ENCODE data around the gene TRIM54. TPM values are rescaled to one million over a fixed set of nuclear protein-coding genes. Genes with fewer than 3 reads are reported as not detected.

TRIM54 gene
- total and polyA plus RNA-seq, 2 experiments from 2014 or later: not detected

DNA sequence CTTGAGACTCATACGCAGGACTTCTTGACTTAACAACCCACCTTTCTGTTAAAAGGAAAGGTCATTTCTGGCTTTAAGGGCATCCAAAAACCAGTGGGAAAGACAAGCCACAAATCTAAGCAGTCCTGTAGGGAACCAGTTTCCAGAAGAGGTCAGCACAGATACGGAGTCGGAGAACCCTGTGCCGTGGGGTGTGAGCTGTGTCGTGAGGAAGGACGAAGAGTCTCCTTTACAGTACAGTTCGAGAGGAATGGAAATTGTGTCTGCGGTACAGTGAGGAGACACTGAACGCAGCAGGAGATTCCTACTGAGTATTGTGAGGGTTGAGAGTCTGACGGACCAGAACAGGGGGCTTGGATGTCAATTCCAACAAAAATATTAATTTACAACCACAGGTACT is 37.1 kb upstream of the TRIM54 start:
- WGBS (ENCODE audit: low lambda C conversion rate, missing lambda C conversion rate): 90% methylated on average over 10 of the region's 10 CpGs
- peaks cover 3% of the 10 kb centered on the region for H3K27me3 ChIP-seq
- no peaks in the 10 kb centered on the region for H4K20me1 ChIP-seq (ENCODE audit: insufficient read depth, poor library complexity, severe bottlenecking)
- no peak overlapping the region for H2AFZ ChIP-seq
- no peaks in the 10 kb centered on the region for H3K9me3 ChIP-seq (ENCODE audit: low read depth)
- TF ChIP-seq CTCF (IDR thresholded peaks at IDR 0.05; ENCODE audit: poor library complexity): no peak
- no peak for TF ChIP-seq EZH2phosphoT487 (IDR thresholded peaks at IDR 0.05; ENCODE audit: low read depth, severe bottlenecking, unreplicated experiment)
- TF ChIP-seq EZH2 (IDR thresholded peaks at IDR 0.05; ENCODE audit: borderline replicate concordance): no peak
- no peak overlapping the region for H3K27ac ChIP-seq
- H3K4me2 ChIP-seq: no peak overlapping the region
- no peaks in the 10 kb centered on the region for H3K4me1 ChIP-seq (ENCODE audit: insufficient read depth)
- DNase-seq (ENCODE audit: low spot score): no peak
- H3K4me3 ChIP-seq: no peak overlapping the region
- H3K36me3 ChIP-seq (replicated peaks; ENCODE audit: insufficient read depth, low read depth): no peaks in the 10 kb centered on the region
- H3K9me2 ChIP-seq (replicated peaks; ENCODE audit: insufficient read depth): no peaks in the 10 kb centered on the region
- no peaks in the 10 kb centered on the region for H3K79me2 ChIP-seq

- WGBS (ENCODE audit: low lambda C conversion rate, missing lambda C conversion rate): 94% methylated on average over 4 of the region's 4 CpGs
- no peaks in the 10 kb centered on the region for H3K4me1 ChIP-seq (ENCODE audit: insufficient read depth)
- H4K20me1 ChIP-seq (ENCODE audit: insufficient read depth, poor library complexity, severe bottlenecking): no peaks in the 10 kb centered on the region
- no peaks in the 10 kb centered on the region for H3K9me3 ChIP-seq (ENCODE audit: low read depth)
- no peak for TF ChIP-seq EZH2 (IDR thresholded peaks at IDR 0.05; ENCODE audit: borderline replicate concordance)
- no peak for TF ChIP-seq EZH2phosphoT487 (IDR thresholded peaks at IDR 0.05; ENCODE audit: low read depth, severe bottlenecking, unreplicated experiment)
- TF ChIP-seq CTCF (IDR thresholded peaks at IDR 0.05; ENCODE audit: poor library complexity): no peak
- no peak overlapping the region for H3K27ac ChIP-seq
- H3K27me3 ChIP-seq: peaks cover 7% of the 10 kb centered on the region
- no peaks in the 10 kb centered on the region for H3K9me2 ChIP-seq (replicated peaks; ENCODE audit: insufficient read depth)
- H3K4me2 ChIP-seq: no peak overlapping the region
- DNase-seq (ENCODE audit: low spot score): no peak
- H3K4me3 ChIP-seq: no peak overlapping the region
- no peaks in the 10 kb centered on the region for H3K79me2 ChIP-seq
- no peaks in the 10 kb centered on the region for H3K36me3 ChIP-seq (replicated peaks; ENCODE audit: insufficient read depth, low read depth)
- no peak overlapping the region for H2AFZ ChIP-seq
Measured at GRCh38 chr2:27245626-27246025, 36.6 kb upstream of the TRIM54 start.

DNA sequence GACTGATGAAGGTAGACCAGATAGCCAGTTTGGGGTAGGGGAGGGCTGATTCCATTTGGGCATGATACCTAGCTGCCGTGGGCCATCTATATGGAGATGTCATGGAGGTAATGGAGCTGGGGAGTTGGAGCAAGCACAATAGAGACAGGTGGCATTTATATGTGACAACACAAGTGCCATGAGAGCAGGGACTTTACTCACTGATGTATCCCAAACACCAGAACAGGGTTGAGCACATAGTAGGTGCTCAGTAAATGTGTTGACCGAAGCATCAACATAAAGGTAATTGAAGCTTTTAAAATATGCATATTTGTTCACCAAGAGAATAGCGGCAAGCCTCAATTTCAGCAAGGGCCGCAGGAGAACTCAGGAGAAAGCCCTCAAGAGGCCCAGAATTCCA is 34.3 kb upstream of the TRIM54 start:
- Histone ChIP-seq H3K36me3 (replicated peaks; ENCODE audit: insufficient read depth, low read depth) (no peaks in the 10 kb centered on the region), H3K27me3 (peaks cover 15% of the 10 kb centered on the region), H3K9me3 (ENCODE audit: low read depth) (no peaks in the 10 kb centered on the region), H3K79me2 (no peaks in the 10 kb centered on the region), H3K9me2 (replicated peaks; ENCODE audit: insufficient read depth) (no peaks in the 10 kb centered on the region), H4K20me1 (ENCODE audit: insufficient read depth, poor library complexity, severe bottlenecking) (no peaks in the 10 kb centered on the region), H3K27ac (no peak overlapping the region), H2AFZ (no peak overlapping the region), H3K4me1 (ENCODE audit: insufficient read depth) (no peaks in the 10 kb centered on the region), H3K4me3 (no peak overlapping the region), H3K4me2 (no peak overlapping the region)
- 95% methylated on average over 4 of the region's 4 CpGs for WGBS (ENCODE audit: low lambda C conversion rate, missing lambda C conversion rate)
- TF ChIP-seq EZH2 (IDR thresholded peaks at IDR 0.05; ENCODE audit: borderline replicate concordance): no peak
- TF ChIP-seq CTCF (IDR thresholded peaks at IDR 0.05; ENCODE audit: poor library complexity): no peak
- TF ChIP-seq EZH2phosphoT487 (IDR thresholded peaks at IDR 0.05; ENCODE audit: low read depth, severe bottlenecking, unreplicated experiment): no peak
- DNase-seq (ENCODE audit: low spot score): no peak
